Chondrocyte (in vitro differentiated cells): ENCODE results near the gene GPR132. TPM values are rescaled to one million over a fixed set of nuclear protein-coding genes. Genes with fewer than 3 reads are reported as not detected.

Experiments
- DNase-seq: peaks from one replicate; pipeline ENCODE4 v3.0.0; 2021; ENCODE audit warnings: mixed read lengths, low spot score
- H3K27ac Mint-ChIP-seq: one replicate; pipeline ENCODE4 v1.8.0; 2021; ENCODE audit warnings: mild to moderate bottlenecking, moderate library complexity, mixed read lengths; ENCODE audit not compliant: unreplicated experiment
- H3K27me3 Mint-ChIP-seq: 2 replicates; pipeline ENCODE4 v1.8.0; 2021; ENCODE audit warnings: low read depth, mixed read lengths
- H3K36me3 Mint-ChIP-seq: 2 replicates; pipeline ENCODE4 v1.8.0; 2021; ENCODE audit warnings: low read depth, mixed read lengths
- H3K4me1 Mint-ChIP-seq: 2 replicates; pipeline ENCODE4 v1.8.0; 2021; ENCODE audit warnings: low read depth, mild to moderate bottlenecking, mixed read lengths
- H3K4me3 Mint-ChIP-seq: one replicate; pipeline ENCODE4 v1.8.0; 2021; ENCODE audit warnings: mild to moderate bottlenecking, moderate library complexity, mixed read lengths; ENCODE audit not compliant: unreplicated experiment
- H3K9me3 Mint-ChIP-seq: 2 replicates; pipeline ENCODE4 v1.8.0; 2021; ENCODE audit warnings: low read depth, mixed read lengths
- total RNA-seq: library from RNA; stranded (reverse); gene quantifications from 3 replicates; pipeline ENCODE4 v1.2.1, GENCODE V29; 2021
- TF ChIP-seq, protein P1 (sequence below): fragments of 200-600 bp; sonication (generic); IDR thresholded peaks from 2 replicates; pipeline ENCODE4 v1.5.0; 2021; ENCODE audit warnings: antibody characterized with exemption, mild to moderate bottlenecking, moderate library complexity

Gene GPR132
- total RNA-seq, 1 donor from 2014 or later, result 0.30 TPM

DNA sequence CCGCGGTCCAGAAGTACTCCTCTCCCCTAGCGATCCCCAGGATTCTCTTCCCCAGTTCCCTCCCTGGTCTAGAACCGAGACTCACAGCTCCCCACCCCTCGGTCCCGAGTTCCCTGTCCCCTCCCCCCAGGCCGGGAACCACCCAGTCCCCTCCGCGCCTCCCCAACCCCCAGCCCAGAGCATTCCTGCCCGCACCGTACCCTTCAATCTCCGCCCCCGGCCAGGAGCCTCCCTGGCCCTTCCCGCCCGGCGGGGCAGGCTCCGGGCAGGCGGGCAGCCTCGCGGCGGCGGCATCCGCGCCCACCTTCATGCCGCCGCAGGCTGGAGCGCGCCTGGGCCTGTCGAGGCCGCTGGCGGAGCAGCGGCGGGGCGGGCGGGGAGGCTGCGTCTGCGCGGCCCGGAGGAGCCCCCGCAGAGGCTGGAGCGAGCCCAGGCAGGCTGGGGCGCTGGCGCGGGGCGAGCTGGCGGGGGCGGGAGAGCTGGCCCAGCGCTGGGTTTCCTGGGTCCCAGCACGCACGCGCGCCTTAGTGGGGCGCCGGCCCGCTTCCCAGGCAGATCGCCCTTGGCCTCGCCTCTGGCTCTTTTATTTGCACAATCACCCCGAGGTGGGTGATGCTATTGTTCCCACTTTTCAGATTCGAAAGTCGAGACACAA lies 22.2 kb upstream of the GPR132 start:
- peak overlapping the region; percentile 73 for H3K27ac Mint-ChIP-seq
- peak overlapping the region; percentile 71 for H3K4me3 Mint-ChIP-seq
- peaks cover 43% of the 10 kb centered on the region for H3K4me1 Mint-ChIP-seq
- TF ChIP-seq, protein P1, sequence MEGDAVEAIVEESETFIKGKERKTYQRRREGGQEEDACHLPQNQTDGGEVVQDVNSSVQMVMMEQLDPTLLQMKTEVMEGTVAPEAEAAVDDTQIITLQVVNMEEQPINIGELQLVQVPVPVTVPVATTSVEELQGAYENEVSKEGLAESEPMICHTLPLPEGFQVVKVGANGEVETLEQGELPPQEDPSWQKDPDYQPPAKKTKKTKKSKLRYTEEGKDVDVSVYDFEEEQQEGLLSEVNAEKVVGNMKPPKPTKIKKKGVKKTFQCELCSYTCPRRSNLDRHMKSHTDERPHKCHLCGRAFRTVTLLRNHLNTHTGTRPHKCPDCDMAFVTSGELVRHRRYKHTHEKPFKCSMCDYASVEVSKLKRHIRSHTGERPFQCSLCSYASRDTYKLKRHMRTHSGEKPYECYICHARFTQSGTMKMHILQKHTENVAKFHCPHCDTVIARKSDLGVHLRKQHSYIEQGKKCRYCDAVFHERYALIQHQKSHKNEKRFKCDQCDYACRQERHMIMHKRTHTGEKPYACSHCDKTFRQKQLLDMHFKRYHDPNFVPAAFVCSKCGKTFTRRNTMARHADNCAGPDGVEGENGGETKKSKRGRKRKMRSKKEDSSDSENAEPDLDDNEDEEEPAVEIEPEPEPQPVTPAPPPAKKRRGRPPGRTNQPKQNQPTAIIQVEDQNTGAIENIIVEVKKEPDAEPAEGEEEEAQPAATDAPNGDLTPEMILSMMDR, result no peak
- peak; percentile 88 for DNase-seq
- H3K36me3 Mint-ChIP-seq, result no peaks in the 10 kb centered on the region
- no peaks in the 10 kb centered on the region for H3K27me3 Mint-ChIP-seq
- H3K9me3 Mint-ChIP-seq, result no peaks in the 10 kb centered on the region

DNA sequence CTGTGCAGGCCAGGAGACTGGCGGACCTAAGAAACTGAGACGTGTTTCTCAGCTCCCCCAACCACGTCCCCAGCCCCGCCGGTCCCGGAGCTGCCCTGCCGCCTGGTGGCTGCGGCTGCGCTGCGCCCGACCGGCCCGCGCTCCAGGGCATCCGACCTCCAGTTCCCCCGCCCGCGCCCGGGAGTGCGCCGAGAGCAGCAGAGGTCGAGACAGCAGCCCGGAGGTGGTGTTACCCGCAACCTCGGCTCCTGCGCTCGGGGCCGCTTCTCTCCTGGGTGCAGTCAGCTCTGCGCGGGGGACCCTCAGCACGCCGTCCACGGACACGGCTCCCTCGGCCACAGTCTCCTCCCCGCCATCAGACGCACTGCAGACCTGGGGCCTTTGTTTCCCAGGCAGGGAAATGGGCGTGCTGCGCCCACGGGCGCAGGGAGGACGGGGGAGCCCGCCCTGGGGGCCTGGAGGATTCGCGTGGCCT lies 21.6 kb upstream of the GPR132 start:
- Mint-ChIP-seq H3K27ac (peak overlapping the region; percentile 41), H3K27me3 (no peaks in the 10 kb centered on the region), H3K4me1 (peaks cover 38% of the 10 kb centered on the region), H3K9me3 (no peaks in the 10 kb centered on the region), H3K36me3 (no peaks in the 10 kb centered on the region), H3K4me3 (peak overlapping the region; percentile 71)
- DNase-seq, result peak; percentile 96
- TF ChIP-seq, protein P1, result peak; percentile 86

DNA sequence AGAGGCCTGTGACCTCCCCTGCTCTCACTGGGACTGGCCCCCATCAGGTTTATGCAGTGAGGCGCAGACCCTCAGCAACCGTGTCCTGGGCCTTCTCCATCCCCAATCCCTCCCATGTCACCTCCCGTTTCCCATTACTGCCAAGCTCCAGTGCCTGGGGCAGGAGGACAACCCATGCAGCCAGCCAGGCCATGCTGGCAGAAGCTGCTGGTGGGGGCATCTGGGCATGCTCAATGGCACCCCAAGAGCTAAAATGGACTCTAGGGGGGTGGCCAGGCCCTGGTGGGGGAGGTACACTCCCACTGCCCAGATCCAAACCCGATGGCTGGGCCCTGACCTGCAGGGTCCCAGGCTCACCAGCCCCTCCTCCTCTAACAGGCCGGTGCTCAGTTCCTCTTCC lies 20.5 kb upstream of the GPR132 start:
- H3K36me3 Mint-ChIP-seq, result no peaks in the 10 kb centered on the region
- H3K9me3 Mint-ChIP-seq, result no peaks in the 10 kb centered on the region
- H3K4me1 Mint-ChIP-seq, result peaks cover 27% of the 10 kb centered on the region
- TF ChIP-seq, protein P1, result no peak
- no peak overlapping the region for H3K27ac Mint-ChIP-seq
- no peak overlapping the region for H3K4me3 Mint-ChIP-seq
- peak; percentile 69 for DNase-seq
- H3K27me3 Mint-ChIP-seq, result no peaks in the 10 kb centered on the region

DNA sequence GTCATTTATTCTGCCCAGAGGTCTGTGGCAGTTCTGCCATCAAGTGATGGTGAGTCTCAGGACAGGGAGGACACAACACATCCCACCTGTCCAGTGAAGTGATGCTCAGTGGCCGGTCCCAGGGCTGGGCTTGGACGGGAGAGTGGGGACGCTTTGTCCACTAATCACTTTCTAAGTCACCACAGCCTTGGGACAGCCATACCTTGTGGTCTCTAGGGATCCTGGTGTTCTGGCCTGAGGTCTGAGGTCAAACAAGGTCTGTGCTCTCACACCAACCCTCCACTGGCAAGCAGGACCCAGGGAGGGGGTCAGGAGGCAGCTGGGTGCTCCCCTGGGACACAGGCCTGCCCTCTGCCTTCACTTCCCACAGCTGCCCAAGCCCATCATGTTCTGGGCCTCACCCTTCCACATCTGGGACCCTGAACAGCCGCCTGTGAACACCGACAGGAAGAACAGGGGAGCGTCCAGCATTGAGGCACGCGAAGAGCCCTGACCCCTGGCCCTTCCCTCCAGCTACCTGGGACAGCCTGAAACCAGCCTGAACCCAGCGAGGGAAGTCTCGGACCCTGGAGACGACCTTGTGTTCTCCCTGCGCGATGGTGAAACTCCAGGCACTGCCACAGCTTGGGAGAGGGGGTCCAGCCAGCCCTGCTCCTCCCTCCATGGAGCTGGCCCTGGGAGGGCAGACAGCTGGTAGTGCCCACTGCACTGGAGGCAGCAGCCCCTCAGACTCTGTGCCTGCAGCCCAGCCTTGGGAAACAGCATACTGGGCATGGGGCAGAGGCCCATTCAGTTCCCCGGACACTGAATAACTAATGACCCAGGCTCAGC lies 19.7 kb upstream of the GPR132 start:
- H3K4me3 Mint-ChIP-seq, result no peak overlapping the region

More for the DNA sequence above, 19.7 kb upstream of the GPR132 start:
- Mint-ChIP-seq H3K9me3 (no peaks in the 10 kb centered on the region), H3K4me1 (peaks cover 22% of the 10 kb centered on the region), H3K27me3 (no peaks in the 10 kb centered on the region), H3K36me3 (no peaks in the 10 kb centered on the region), H3K27ac (no peak overlapping the region)
- TF ChIP-seq, protein P1, result no peak
- peak; percentile 83 for DNase-seq
